ENCODE results near the gene LRRC36.
A peak's percentile ranks its signal among the peaks of the same experiment; 100 is the strongest.

The LRRC36 gene

GRCh38 chr16:67304020-67304419, 22.6 kb upstream of the LRRC36 start:
- Histone ChIP-seq H3K36me3 (no peaks in the 10 kb centered on the region), H3K4me1 (peaks cover 0 to 5% (median 2%) of the 10 kb centered on the region in 4 donors), H3K27ac (no peak overlapping the region), H3K27me3 (no peaks in the 10 kb centered on the region), H3K4me3 (no peak overlapping the region), H3K9me3 (no peaks in the 10 kb centered on the region)
- TF ChIP-seq CTCF (IDR thresholded peaks at IDR 0.05), result no peak
- peak in 1 of 2 donors; percentile 10 for DNase-seq
- intact Hi-C loops (cut with DNase I; ENCODE audit: low total_unique reads), result no loop called here

- Histone ChIP-seq H3K4me1 (peaks cover 0 to 5% (median 2%) of the 10 kb centered on the region in 4 donors), H3K27me3 (no peaks in the 10 kb centered on the region), H3K9me3 (no peaks in the 10 kb centered on the region), H3K36me3 (no peaks in the 10 kb centered on the region), H3K27ac (no peak overlapping the region), H3K4me3 (no peak overlapping the region)
- no peak for TF ChIP-seq CTCF (IDR thresholded peaks at IDR 0.05)
- intact Hi-C loops (cut with DNase I; ENCODE audit: low total_unique reads), result no loop called here
- peak in 1 of 2 donors; percentile 35 for DNase-seq
Observed at GRCh38 chr16:67305216-67306071, 21.2 kb upstream of the LRRC36 start.

DNA sequence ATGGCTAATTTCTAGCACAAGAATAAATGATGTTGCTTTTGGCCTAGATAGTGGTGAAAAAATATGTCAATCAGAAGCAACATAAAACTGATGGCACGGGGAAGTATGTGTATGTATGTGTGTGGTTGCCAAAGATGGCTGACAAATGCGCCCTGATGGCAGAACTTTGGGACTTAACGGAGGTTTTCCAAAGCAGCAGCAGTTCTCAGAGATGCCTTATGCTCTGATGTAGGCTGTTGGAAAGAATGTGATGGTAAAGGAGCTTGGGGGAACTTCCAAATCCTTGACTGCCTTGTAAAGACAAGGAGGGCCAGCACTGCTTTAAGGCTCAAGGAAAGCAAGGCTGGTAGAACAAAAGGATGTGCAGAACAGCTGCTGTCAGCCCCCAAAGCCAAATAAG, 16.1 kb upstream of the LRRC36 start:
- no peak for DNase-seq
- TF ChIP-seq CTCF (IDR thresholded peaks at IDR 0.05), result no peak
- H3K27ac ChIP-seq, result no peak overlapping the region
- H3K27me3 ChIP-seq, result no peaks in the 10 kb centered on the region
- H3K4me1 ChIP-seq, result no peaks in the 10 kb centered on the region
- no peaks in the 10 kb centered on the region for H3K9me3 ChIP-seq
- intact Hi-C loops (cut with DNase I; ENCODE audit: low total_unique reads), result no loop called here
- H3K4me3 ChIP-seq, result no peak overlapping the region
- H3K36me3 ChIP-seq, result no peaks in the 10 kb centered on the region

- no peak for TF ChIP-seq CTCF (IDR thresholded peaks at IDR 0.05)
- DNase-seq, result peak; percentile 46 to 66
- Histone ChIP-seq H3K27me3 (peaks cover 0 to 3% of the 10 kb centered on the region in 2 donors), H3K9me3 (no peaks in the 10 kb centered on the region), H3K4me3 (no peak overlapping the region), H3K36me3 (no peaks in the 10 kb centered on the region), H3K27ac (no peak overlapping the region), H3K4me1 (no peaks in the 10 kb centered on the region)
- intact Hi-C loops (cut with DNase I; ENCODE audit: low total_unique reads), result no loop called here
Observed at GRCh38 chr16:67311607-67312488, 14.8 kb upstream of the LRRC36 start.

- no peaks in the 10 kb centered on the region for H3K4me1 ChIP-seq
Observed at GRCh38 chr16:67312719-67313118, 13.9 kb upstream of the LRRC36 start.

More at GRCh38 chr16:67312719-67313118, 13.9 kb upstream of the LRRC36 start:
- H3K9me3 ChIP-seq, result no peaks in the 10 kb centered on the region
- no peak overlapping the region for H3K4me3 ChIP-seq
- no peaks in the 10 kb centered on the region for H3K36me3 ChIP-seq
- peaks cover 0 to 9% of the 10 kb centered on the region in 2 donors for H3K27me3 ChIP-seq
- no peak overlapping the region for H3K27ac ChIP-seq
- intact Hi-C loops (cut with DNase I; ENCODE audit: low total_unique reads), result no loop called here
- no peak for TF ChIP-seq CTCF (IDR thresholded peaks at IDR 0.05)
- DNase-seq, result no peak
